Neuronal stem cell (in vitro differentiated cells): Measurements from ENCODE around the gene FAM177B.

Source experiments
- DNase-seq: peaks from one replicate; pipeline ENCODE4 v3.0.0-alpha.2; 2013; ENCODE audit warnings: low spot score
- H2AFZ ChIP-seq: one replicate; pipeline ENCODE4 v1.6.1; 2013; ENCODE audit warnings: mild to moderate bottlenecking, low read length, inconsistent platforms
- H2AK5ac ChIP-seq: 2 replicates; pipeline ENCODE4 v1.6.1; 2013; ENCODE audit warnings: low read depth, mild to moderate bottlenecking, inconsistent platforms, low read length, moderate library complexity, mixed read lengths
- H2BK120ac ChIP-seq: 2 replicates; pipeline ENCODE4 v1.6.1; 2013; ENCODE audit warnings: low read depth, mild to moderate bottlenecking, inconsistent platforms, low read length, moderate library complexity, mixed read lengths
- H2BK12ac ChIP-seq: one replicate; pipeline ENCODE4 v1.6.1; 2013; ENCODE audit warnings: low read length, inconsistent platforms
- H2BK15ac ChIP-seq: 2 replicates; pipeline ENCODE4 v1.6.1; 2013; ENCODE audit warnings: mild to moderate bottlenecking, low read length, inconsistent platforms, mixed read lengths
- H2BK5ac ChIP-seq: one replicate; pipeline ENCODE4 v1.6.1; 2013; ENCODE audit warnings: inconsistent platforms, mild to moderate bottlenecking, low read length, moderate library complexity
- H3K14ac ChIP-seq: one replicate; pipeline ENCODE4 v1.6.1; 2013; ENCODE audit warnings: low read length, inconsistent platforms
- H3K18ac ChIP-seq: 2 replicates; pipeline ENCODE4 v1.6.1; 2013; ENCODE audit warnings: low read length, inconsistent platforms
- H3K23ac ChIP-seq: 2 replicates; pipeline ENCODE4 v1.6.1; 2013; ENCODE audit warnings: low read depth, mild to moderate bottlenecking, mixed read lengths, low read length, inconsistent platforms; ENCODE audit not compliant: poor library complexity
- H3K27ac ChIP-seq: replicated peaks from 3 replicates; pipeline ENCODE4 v1.5.1; 2013; ENCODE audit warnings: low read length, inconsistent platforms
- H3K27me3 ChIP-seq, 3 experiments: 2 replicates each; pipeline ENCODE4 v1.6.1; 2013; ENCODE audit warnings: low read length in 3 of 3, mild to moderate bottlenecking in 2 of 3, inconsistent platforms in 1 of 3, low read depth in 1 of 3, mixed read lengths in 1 of 3, moderate library complexity in 1 of 3; ENCODE audit not compliant: control insufficient read depth in 3 of 3, insufficient read depth in 3 of 3
- H3K36me3 ChIP-seq, 2 donors: replicated peaks in 1 of 2; 2 replicates each; pipeline ENCODE4 v1.6.1; 2013; ENCODE audit warnings: low read length in 2 of 2; ENCODE audit not compliant: control insufficient read depth in 2 of 2, insufficient read depth in 2 of 2
- H3K4ac ChIP-seq: 2 replicates; pipeline ENCODE4 v1.6.1; 2013; ENCODE audit warnings: inconsistent platforms, mild to moderate bottlenecking, low read length, moderate library complexity
- H3K4me1 ChIP-seq, 2 donors: 1 replicate in 1 of 2; 2 replicates in 1 of 2; pipeline ENCODE4 v1.6.1; 2013; ENCODE audit warnings: low read length in 2 of 2, low read depth in 1 of 2; ENCODE audit not compliant: control insufficient read depth in 2 of 2, insufficient read depth in 1 of 2
- H3K4me2 ChIP-seq: one replicate; pipeline ENCODE4 v1.6.1; 2013; ENCODE audit warnings: mild to moderate bottlenecking, low read length, inconsistent platforms; ENCODE audit not compliant: insufficient read depth, poor library complexity, severe bottlenecking
- H3K4me3 ChIP-seq, 2 donors: 2 replicates each; pipeline ENCODE4 v1.5.1; 2013; ENCODE audit warnings: low read length in 2 of 2, mild to moderate bottlenecking in 2 of 2, inconsistent platforms in 1 of 2, moderate library complexity in 1 of 2
- H3K79me1 ChIP-seq: one replicate; pipeline ENCODE4 v1.6.1; 2013; ENCODE audit warnings: low read depth, mild to moderate bottlenecking, inconsistent platforms, low read length, moderate library complexity
- H3K9ac ChIP-seq: one replicate; pipeline ENCODE4 v1.6.1; 2013; ENCODE audit warnings: mild to moderate bottlenecking, low read depth, low read length, inconsistent platforms; ENCODE audit not compliant: poor library complexity
- H3K9me3 ChIP-seq, 2 donors: replicated peaks in 1 of 2; 2 replicates each; pipeline versions ENCODE3 to v1.6.1; 2013; ENCODE audit warnings: low read length in 2 of 2, mild to moderate bottlenecking in 2 of 2, inconsistent platforms in 1 of 2, low read depth in 1 of 2, mixed read lengths in 1 of 2, moderate library complexity in 1 of 2; ENCODE audit not compliant: control insufficient read depth in 2 of 2, insufficient read depth in 1 of 2
- H4K8ac ChIP-seq: one replicate; pipeline ENCODE4 v1.6.1; 2013; ENCODE audit warnings: low read depth, mild to moderate bottlenecking, inconsistent platforms, low read length, moderate library complexity
- H4K91ac ChIP-seq: one replicate; pipeline ENCODE4 v1.6.1; 2013; ENCODE audit warnings: low read length, low read depth, mild to moderate bottlenecking, inconsistent platforms; ENCODE audit not compliant: poor library complexity
- WGBS, 2 donors: extraction: QIAGEN DNeasy Blood & Tissue Kit; methylation state at CpG; one replicate each; pipeline ENCODE4 v1.1.7; 2013; ENCODE audit warnings: missing lambda C conversion rate in 2 of 2, mixed read lengths in 1 of 2; ENCODE audit not compliant: insufficient read length in 2 of 2, insufficient replicate concordance in 1 of 2; ENCODE audit errors: extremely low coverage in 2 of 2; 5-methylcytosine and 5-hydroxymethylcytosine counted together

Gene FAM177B

GRCh38 chr1:222786121-222786520 is 49.1 kb downstream of the FAM177B start:
- WGBS, 2 donors, result no CpG with 5 or more reads among the region's 1 CpG
- no peak overlapping the region for H2BK120ac ChIP-seq
- no peak overlapping the region for H3K18ac ChIP-seq
- no peak overlapping the region for H3K4ac ChIP-seq
- no peak overlapping the region for H2BK12ac ChIP-seq
- no peak overlapping the region for H2BK15ac ChIP-seq
- no peaks in the 10 kb centered on the region for H3K36me3 ChIP-seq
- no peak overlapping the region for H3K14ac ChIP-seq
- H3K23ac ChIP-seq, result no peak overlapping the region
- H3K79me1 ChIP-seq, result no peaks in the 10 kb centered on the region
- H3K4me3 ChIP-seq, result no peak overlapping the region
- H3K9me3 ChIP-seq, result no peaks in the 10 kb centered on the region
- H3K4me1 ChIP-seq, result no peaks in the 10 kb centered on the region
- peaks cover 0 to 14% (median 0%) of the 10 kb centered on the region in 3 experiments for H3K27me3 ChIP-seq
- no peak overlapping the region for H2AK5ac ChIP-seq
- no peak overlapping the region for H2BK5ac ChIP-seq
- H4K8ac ChIP-seq, result no peak overlapping the region
- H3K27ac ChIP-seq, result no peak overlapping the region
- H3K4me2 ChIP-seq, result no peak overlapping the region
- no peak overlapping the region for H2AFZ ChIP-seq
- H4K91ac ChIP-seq, result no peak overlapping the region
- H3K9ac ChIP-seq, result no peak overlapping the region
- no peak for DNase-seq

- Histone ChIP-seq H3K4me3 (no peak overlapping the region), H3K79me1 (no peaks in the 10 kb centered on the region), H3K27ac (no peak overlapping the region), H2AK5ac (no peak overlapping the region), H3K9ac (no peak overlapping the region), H3K23ac (no peak overlapping the region), H3K4me2 (no peak overlapping the region), H3K4me1 (no peaks in the 10 kb centered on the region), H2BK120ac (no peak overlapping the region), H2BK15ac (no peak overlapping the region), H2BK12ac (no peak overlapping the region), H3K18ac (no peak overlapping the region), H3K27me3 (peaks cover 0 to 14% (median 0%) of the 10 kb centered on the region in 3 experiments), H4K91ac (no peak overlapping the region), H3K9me3 (no peaks in the 10 kb centered on the region), H2BK5ac (no peak overlapping the region), H3K36me3 (no peaks in the 10 kb centered on the region), H3K14ac (no peak overlapping the region), H3K4ac (no peak overlapping the region), H4K8ac (no peak overlapping the region), H2AFZ (no peak overlapping the region)
- no peak for DNase-seq
- no CpG with 5 or more reads among the region's 4 CpGs for WGBS, 2 donors
Observed at GRCh38 chr1:222787729-222788128, 50.7 kb downstream of the FAM177B start.

DNA sequence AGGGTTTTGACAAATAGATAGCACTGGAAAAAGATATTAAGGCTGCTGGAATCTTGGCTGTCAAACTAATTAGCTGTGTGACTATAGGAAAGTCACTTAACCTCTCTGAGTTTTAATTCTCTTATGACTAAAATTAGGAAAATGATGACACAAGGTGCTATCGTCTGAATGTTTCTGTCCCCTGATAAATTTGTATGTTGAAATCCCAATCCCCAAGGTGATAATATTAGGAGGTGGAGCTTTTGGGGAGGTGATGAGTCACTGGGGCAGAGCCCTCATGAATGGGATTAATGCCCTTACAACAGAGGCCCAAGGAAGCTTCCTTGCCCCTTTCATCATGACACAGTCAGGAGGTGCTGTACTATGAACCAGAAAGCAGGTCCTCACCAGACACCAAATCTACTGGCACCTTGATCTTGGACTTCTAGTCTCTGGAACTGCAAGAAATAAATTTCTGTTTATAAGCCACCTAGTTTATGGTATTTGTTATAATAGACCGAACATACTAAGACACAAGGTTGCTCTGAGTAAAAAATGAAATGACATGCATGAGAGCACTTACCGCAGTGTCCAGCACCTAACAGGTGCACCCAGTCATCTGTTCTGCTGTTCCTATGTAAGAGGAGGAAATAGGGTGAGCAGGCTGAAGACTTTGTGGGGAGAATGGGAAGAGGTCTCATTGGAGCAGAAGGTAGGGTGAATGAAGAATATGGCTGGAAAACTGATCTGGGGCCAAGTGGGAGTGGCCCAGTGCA is 51.6 kb downstream of the FAM177B start:
- peaks cover 0 to 12% (median 0%) of the 10 kb centered on the region in 3 experiments for H3K27me3 ChIP-seq

GRCh38 chr1:222790115-222790514 is 53.1 kb downstream of the FAM177B start:
- Histone ChIP-seq H3K27me3 (peaks cover 0 to 6% (median 0%) of the 10 kb centered on the region in 3 experiments), H2BK5ac (no peak overlapping the region)

More for the DNA sequence above, 51.6 kb downstream of the FAM177B start:
- no peak overlapping the region for H2BK120ac ChIP-seq
- no peak overlapping the region for H2AK5ac ChIP-seq
- no peak overlapping the region for H3K27ac ChIP-seq
- no peak overlapping the region for H3K23ac ChIP-seq
- H2BK12ac ChIP-seq, result no peak overlapping the region
- no peak overlapping the region for H4K91ac ChIP-seq
- H3K4ac ChIP-seq, result no peak overlapping the region
- DNase-seq, result no peak
- no peak overlapping the region for H2AFZ ChIP-seq
- H2BK5ac ChIP-seq, result no peak overlapping the region
- no peaks in the 10 kb centered on the region for H3K9me3 ChIP-seq
- H3K18ac ChIP-seq, result no peak overlapping the region
- WGBS, 2 donors, result no CpG with 5 or more reads among the region's 3 CpGs
- H3K79me1 ChIP-seq, result no peaks in the 10 kb centered on the region
- no peaks in the 10 kb centered on the region for H3K4me1 ChIP-seq
- H4K8ac ChIP-seq, result no peak overlapping the region
- no peaks in the 10 kb centered on the region for H3K36me3 ChIP-seq
- H3K14ac ChIP-seq, result no peak overlapping the region
- H2BK15ac ChIP-seq, result no peak overlapping the region
- no peak overlapping the region for H3K4me2 ChIP-seq
- H3K9ac ChIP-seq, result no peak overlapping the region
- H3K4me3 ChIP-seq, result no peak overlapping the region

More at GRCh38 chr1:222790115-222790514, 53.1 kb downstream of the FAM177B start:
- Histone ChIP-seq H3K36me3 (no peaks in the 10 kb centered on the region), H3K4me1 (no peaks in the 10 kb centered on the region), H2AFZ (no peak overlapping the region), H3K23ac (no peak overlapping the region), H2BK15ac (no peak overlapping the region), H3K79me1 (no peaks in the 10 kb centered on the region), H3K4ac (no peak overlapping the region), H3K27ac (no peak overlapping the region), H4K91ac (no peak overlapping the region), H3K4me3 (no peak overlapping the region), H4K8ac (no peak overlapping the region), H3K9me3 (peaks cover 0 to 1% of the 10 kb centered on the region in 2 donors), H2AK5ac (no peak overlapping the region), H2BK120ac (no peak overlapping the region), H3K4me2 (no peak overlapping the region), H3K18ac (no peak overlapping the region), H3K9ac (no peak overlapping the region), H2BK12ac (no peak overlapping the region), H3K14ac (no peak overlapping the region)
- no CpG with 5 or more reads among the region's 2 CpGs for WGBS, 2 donors
- no peak for DNase-seq
